Nephron progenitor cell (in vitro differentiated cells): Measurements from ENCODE around the gene NAALADL1.

Source experiments
- DNase-seq: peaks from one replicate; pipeline ENCODE4 v3.0.0; 2021
- H3K27ac Mint-ChIP-seq: 2 replicates; pipeline ENCODE4 v1.8.0; 2021; ENCODE audit warnings: mild to moderate bottlenecking, moderate library complexity, mixed read lengths
- H3K27me3 Mint-ChIP-seq: 2 replicates; pipeline ENCODE4 v1.8.0; 2021; ENCODE audit warnings: mild to moderate bottlenecking, low read depth, mixed read lengths; ENCODE audit not compliant: poor library complexity
- H3K36me3 Mint-ChIP-seq: 2 replicates; pipeline ENCODE4 v1.8.0; 2021; ENCODE audit warnings: low read depth, mixed read lengths
- H3K4me1 Mint-ChIP-seq: 2 replicates; pipeline ENCODE4 v1.8.0; 2021; ENCODE audit warnings: mixed read lengths
- H3K4me3 Mint-ChIP-seq: 2 replicates; pipeline ENCODE4 v1.8.0; 2021; ENCODE audit warnings: mild to moderate bottlenecking, moderate library complexity, mixed read lengths
- H3K9me3 Mint-ChIP-seq: 2 replicates; pipeline ENCODE4 v1.8.0; 2021; ENCODE audit warnings: mild to moderate bottlenecking, moderate library complexity, mixed read lengths
- CTCF ChIP-seq: fragments of 200-600 bp; sonication (generic); IDR thresholded peaks from 2 replicates; pipeline ENCODE4 v1.5.0; 2021; ENCODE audit warnings: antibody characterized with exemption

NAALADL1 gene

GRCh38 chr11:65059959-65060824 lies 1.8 kb upstream of the NAALADL1 start:
- no peaks in the 10 kb centered on the region for H3K9me3 Mint-ChIP-seq
- no peak for DNase-seq
- H3K27ac Mint-ChIP-seq = no peak overlapping the region
- peaks cover 36% of the 10 kb centered on the region for H3K27me3 Mint-ChIP-seq
- no peak for TF ChIP-seq CTCF
- no peaks in the 10 kb centered on the region for H3K36me3 Mint-ChIP-seq
- H3K4me3 Mint-ChIP-seq = no peak overlapping the region
- peaks cover 5% of the 10 kb centered on the region for H3K4me1 Mint-ChIP-seq

- no peak overlapping the region for H3K4me3 Mint-ChIP-seq
- no peak for TF ChIP-seq CTCF
- H3K27me3 Mint-ChIP-seq = peaks cover 42% of the 10 kb centered on the region
- peaks cover 3% of the 10 kb centered on the region for H3K4me1 Mint-ChIP-seq
- no peaks in the 10 kb centered on the region for H3K9me3 Mint-ChIP-seq
- no peaks in the 10 kb centered on the region for H3K36me3 Mint-ChIP-seq
- no peak overlapping the region for H3K27ac Mint-ChIP-seq
- DNase-seq = no peak
Observed at GRCh38 chr11:65059523-65059922, 1.2 kb upstream of the NAALADL1 start.

GRCh38 chr11:65058012-65058411 lies 341 bp downstream of the NAALADL1 start:
- H3K4me1 Mint-ChIP-seq = no peaks in the 10 kb centered on the region
- no peak overlapping the region for H3K4me3 Mint-ChIP-seq
- TF ChIP-seq CTCF = no peak
- no peaks in the 10 kb centered on the region for H3K9me3 Mint-ChIP-seq
- peaks cover 52% of the 10 kb centered on the region for H3K27me3 Mint-ChIP-seq
- no peak for DNase-seq
- no peaks in the 10 kb centered on the region for H3K36me3 Mint-ChIP-seq
- H3K27ac Mint-ChIP-seq = no peak overlapping the region

- H3K27me3 Mint-ChIP-seq = peaks cover 50% of the 10 kb centered on the region
- no peak for DNase-seq
- H3K4me3 Mint-ChIP-seq = no peak overlapping the region
- no peak for TF ChIP-seq CTCF
- no peaks in the 10 kb centered on the region for H3K4me1 Mint-ChIP-seq
- no peak overlapping the region for H3K27ac Mint-ChIP-seq
- H3K36me3 Mint-ChIP-seq = no peaks in the 10 kb centered on the region
- H3K9me3 Mint-ChIP-seq = no peaks in the 10 kb centered on the region
Observed at GRCh38 chr11:65057526-65057925, 827 bp downstream of the NAALADL1 start.

- H3K27me3 Mint-ChIP-seq = peaks cover 45% of the 10 kb centered on the region
- no peak overlapping the region for H3K27ac Mint-ChIP-seq
- DNase-seq = no peak
- no peak overlapping the region for H3K4me3 Mint-ChIP-seq
- no peaks in the 10 kb centered on the region for H3K36me3 Mint-ChIP-seq
- H3K9me3 Mint-ChIP-seq = no peaks in the 10 kb centered on the region
- TF ChIP-seq CTCF = no peak
- no peaks in the 10 kb centered on the region for H3K4me1 Mint-ChIP-seq
Observed at GRCh38 chr11:65056999-65057398, 1.4 kb downstream of the NAALADL1 start.

- DNase-seq = no peak
- Mint-ChIP-seq H3K27ac (no peak overlapping the region), H3K4me3 (no peak overlapping the region), H3K9me3 (no peaks in the 10 kb centered on the region), H3K36me3 (no peaks in the 10 kb centered on the region), H3K4me1 (no peaks in the 10 kb centered on the region), H3K27me3 (peaks cover 44% of the 10 kb centered on the region)
- TF ChIP-seq CTCF = no peak
Observed at GRCh38 chr11:65055538-65055937, 2.8 kb downstream of the NAALADL1 start.
